ENCODE measurements around the gene FGGY.

- TF ChIP-seq CTCF (IDR thresholded peaks at IDR 0.05) = no peak
- no peak for TF ChIP-seq EZH2 (IDR thresholded peaks at IDR 0.05)
Observed at GRCh38 chr1:59384443-59384842, 87.5 kb downstream of the FGGY start.

All from neural progenitor cell (in vitro differentiated cells).